GM12875 (cell line): ENCODE measurements around the gene STARD3NL.

Source experiments
- H3K4me3 ChIP-seq: one replicate; pipeline ENCODE4 v1.5.1; 2011; ENCODE audit warnings: low read depth, low read length, control low read depth
- CTCF ChIP-seq: IDR thresholded peaks from 2 replicates; pipeline ENCODE4 v1.5.1; 2011; ENCODE audit warnings: low read depth, mild to moderate bottlenecking, control low read depth, inconsistent platforms, low read length, moderate library complexity, borderline replicate concordance; ENCODE audit not compliant: insufficient read depth

STARD3NL gene, protein sequence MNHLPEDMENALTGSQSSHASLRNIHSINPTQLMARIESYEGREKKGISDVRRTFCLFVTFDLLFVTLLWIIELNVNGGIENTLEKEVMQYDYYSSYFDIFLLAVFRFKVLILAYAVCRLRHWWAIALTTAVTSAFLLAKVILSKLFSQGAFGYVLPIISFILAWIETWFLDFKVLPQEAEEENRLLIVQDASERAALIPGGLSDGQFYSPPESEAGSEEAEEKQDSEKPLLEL

DNA sequence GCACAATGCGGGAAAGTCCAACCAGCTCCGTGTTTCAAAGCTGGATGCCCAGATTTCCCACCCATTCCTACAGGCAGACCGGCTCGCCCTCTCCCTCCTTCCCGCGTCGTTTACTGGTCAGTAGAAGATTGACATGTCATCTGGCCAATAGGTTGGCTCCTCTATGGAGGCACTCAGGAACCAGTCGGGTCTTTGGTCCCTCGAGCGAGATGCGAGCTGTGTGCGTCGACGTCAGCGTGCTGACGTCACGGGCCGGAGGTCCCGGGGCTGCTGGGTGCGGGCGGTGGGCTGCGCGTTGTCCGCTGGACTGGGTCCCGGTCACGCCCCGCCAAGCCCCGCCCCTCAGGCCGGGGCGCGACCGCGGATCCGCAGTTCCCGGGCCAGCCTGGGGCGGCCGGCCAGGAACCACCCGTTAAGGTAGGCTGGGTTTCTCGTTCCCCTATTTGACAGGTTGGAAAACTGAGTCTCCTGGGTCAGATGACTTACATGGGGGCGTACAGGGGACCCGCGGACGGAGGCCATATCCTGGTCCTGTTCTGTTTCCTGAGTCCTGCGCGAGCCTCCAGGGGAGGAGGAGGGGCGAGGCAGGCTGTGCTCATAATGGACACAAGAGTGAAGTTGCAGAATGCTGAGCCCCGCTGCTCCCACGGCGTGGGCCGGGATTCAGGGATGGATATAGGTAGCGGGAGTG is at the start of gene STARD3NL:
STARD3NL (plus strand) TSS at position 242 of the 691 bp plus-strand sequence. CDS start 29,260 bp downstream, outside the sequence.
- H3K4me3 ChIP-seq, result peak within 1 kb of the TSS; percentile 92
- TF ChIP-seq CTCF, result no peak

DNA sequence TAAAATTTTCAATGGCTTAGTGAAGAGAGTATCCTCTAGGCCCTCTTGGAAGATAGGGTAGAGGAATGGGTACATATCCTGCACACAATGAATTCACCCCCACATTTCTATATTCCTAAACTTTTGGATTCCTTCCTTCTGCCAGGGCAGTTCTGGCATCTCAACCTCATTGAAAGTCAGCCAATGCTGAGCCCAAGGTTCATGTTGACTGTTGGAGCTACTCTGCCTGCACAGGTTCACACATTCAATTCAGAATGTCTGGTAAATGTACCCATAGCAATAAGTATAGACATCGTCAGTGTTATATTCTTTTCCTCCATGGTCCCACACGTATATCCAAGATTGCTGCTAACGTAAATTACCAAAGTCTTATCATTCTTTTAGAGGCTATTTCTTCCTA is 48.9 kb upstream of the STARD3NL start:
- TF ChIP-seq CTCF, result no peak
- H3K4me3 ChIP-seq, result no peak overlapping the region

- no peak overlapping the region for H3K4me3 ChIP-seq
- TF ChIP-seq CTCF, result no peak
Measured at GRCh38 chr7:38129579-38129978, 48.5 kb upstream of the STARD3NL start.

DNA sequence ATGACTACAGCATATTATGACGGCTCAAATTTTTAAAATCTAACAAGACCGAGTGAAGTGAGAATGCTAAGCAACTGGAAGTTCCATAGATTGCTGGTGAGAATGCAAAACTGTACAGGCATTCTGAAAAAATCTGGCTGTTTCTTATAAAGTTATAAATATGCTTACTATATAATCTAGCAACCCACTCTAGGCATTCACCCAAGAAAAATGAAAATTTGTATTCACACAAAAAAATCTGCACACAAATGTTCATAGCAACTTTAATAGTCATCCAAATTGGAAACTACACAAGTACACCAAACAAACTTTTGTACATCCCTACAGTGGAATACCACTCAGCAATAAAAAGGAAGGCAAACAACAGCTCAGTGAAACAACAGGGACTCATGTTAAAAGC is 39.9 kb upstream of the STARD3NL start:
- no peak for TF ChIP-seq CTCF
- H3K4me3 ChIP-seq, result no peak overlapping the region

DNA sequence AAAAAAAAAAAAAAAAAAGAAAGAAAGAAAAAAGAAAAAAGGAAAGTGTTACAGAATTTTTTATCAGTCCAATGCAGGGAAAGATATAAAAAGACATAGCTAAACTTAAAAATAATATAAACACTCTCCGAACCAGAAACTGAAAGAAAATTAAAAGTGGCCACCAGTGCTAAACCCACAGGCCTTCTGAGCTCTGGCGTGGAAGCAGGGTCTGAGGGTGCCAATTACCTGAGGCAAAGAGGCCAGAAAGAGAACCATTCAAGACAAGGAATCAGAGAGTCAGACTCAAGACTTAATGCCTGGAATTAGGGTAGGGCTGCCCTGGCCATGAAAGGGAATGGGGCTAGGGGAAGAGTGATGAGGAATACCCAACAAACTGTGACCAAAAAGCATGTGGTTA is 36.9 kb upstream of the STARD3NL start:
- H3K4me3 ChIP-seq, result no peak overlapping the region
- no peak for TF ChIP-seq CTCF

GRCh38 chr7:38142736-38143135 is 35.3 kb upstream of the STARD3NL start:
- no peak overlapping the region for H3K4me3 ChIP-seq
- TF ChIP-seq CTCF, result no peak

GRCh38 chr7:38147005-38147404 is 31.0 kb upstream of the STARD3NL start:
- TF ChIP-seq CTCF, result no peak
- no peak overlapping the region for H3K4me3 ChIP-seq
